ENCODE results near the gene ECE1. TPM values are rescaled to one million over a fixed set of nuclear protein-coding genes. Genes with fewer than 3 reads are reported as not detected.

Gene ECE1
- total and polyA plus RNA-seq, 9 of the 15 experiments (the other 6 are each of a cell fraction or from before 2014, with no cell fraction given) = 0.56 to 34.8 (median 11.0) TPM

DNA sequence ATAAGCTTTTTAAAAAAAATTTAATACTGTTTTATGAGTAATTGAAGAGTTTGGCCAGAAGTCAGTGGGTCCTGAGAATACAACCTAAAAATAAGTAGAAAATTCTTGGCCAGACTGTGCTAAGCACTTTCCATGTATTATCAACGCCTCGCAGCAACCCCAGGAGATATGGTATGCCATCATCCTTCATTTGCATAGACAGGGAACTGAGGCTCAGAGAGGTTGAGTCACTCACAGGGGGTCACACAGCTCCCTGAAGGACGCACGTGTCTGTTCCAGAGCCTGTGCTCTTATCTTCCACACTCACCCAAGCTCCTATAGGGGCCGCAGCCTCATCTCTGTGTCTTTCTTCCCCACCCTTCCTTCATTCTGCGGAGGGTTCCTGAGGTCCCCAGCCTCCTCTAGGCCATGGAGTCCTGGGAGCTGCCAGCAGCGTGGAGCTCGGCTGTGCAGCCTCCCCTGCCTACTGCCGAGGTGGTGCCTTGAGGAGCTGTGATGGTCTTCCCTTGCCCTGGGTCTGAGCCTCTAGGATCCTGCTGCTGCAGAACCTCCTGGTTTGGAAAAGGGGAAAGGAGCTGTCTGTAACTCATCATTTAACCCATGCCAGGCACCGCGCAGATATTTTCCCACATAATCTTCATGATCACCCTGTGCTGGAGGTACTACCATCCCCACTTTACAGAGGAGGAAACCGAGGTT is 30.3 kb upstream of the ECE1 start (continued):
- TF ChIP-seq SP2 (IDR thresholded peaks at IDR 0.05; ENCODE audit: extremely low read depth, low read depth, low read length, poor library complexity, severe bottlenecking) (no peak), ZC3H11A (IDR thresholded peaks at IDR 0.05; ENCODE audit: low read depth, low read length) (no peak), KDM1A (IDR thresholded peaks at IDR 0.05) (no peak), ADNP (tag; IDR thresholded peaks at IDR 0.05) (peak; percentile 88), ZNF121 (CRISPR knock-in tag; conservative IDR thresholded peaks at IDR 0.05) (no peak), BRD9 (IDR thresholded peaks at IDR 0.05; ENCODE audit: low read depth, partially characterized antibody) (peak; percentile 90), RBM25 (IDR thresholded peaks at IDR 0.05; ENCODE audit: low read depth, low read length, severe bottlenecking) (peak; percentile 99), BHLHE40 (IDR thresholded peaks at IDR 0.05; ENCODE audit: low read length) (peak; percentile 88)
- TF ChIP-seq, protein P1, sequence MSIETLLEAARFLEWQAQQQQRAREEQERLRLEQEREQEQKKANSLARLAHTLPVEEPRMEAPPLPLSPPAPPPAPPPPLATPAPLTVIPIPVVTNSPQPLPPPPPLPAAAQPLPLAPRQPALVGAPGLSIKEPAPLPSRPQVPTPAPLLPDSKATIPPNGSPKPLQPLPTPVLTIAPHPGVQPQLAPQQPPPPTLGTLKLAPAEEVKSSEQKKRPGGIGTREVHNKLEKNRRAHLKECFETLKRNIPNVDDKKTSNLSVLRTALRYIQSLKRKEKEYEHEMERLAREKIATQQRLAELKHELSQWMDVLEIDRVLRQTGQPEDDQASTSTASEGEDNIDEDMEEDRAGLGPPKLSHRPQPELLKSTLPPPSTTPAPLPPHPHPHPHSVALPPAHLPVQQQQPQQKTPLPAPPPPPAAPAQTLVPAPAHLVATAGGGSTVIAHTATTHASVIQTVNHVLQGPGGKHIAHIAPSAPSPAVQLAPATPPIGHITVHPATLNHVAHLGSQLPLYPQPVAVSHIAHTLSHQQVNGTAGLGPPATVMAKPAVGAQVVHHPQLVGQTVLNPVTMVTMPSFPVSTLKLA (conservative IDR thresholded peaks at IDR 0.05) = peak; percentile 56 to 60
- TF ChIP-seq, protein P2, sequence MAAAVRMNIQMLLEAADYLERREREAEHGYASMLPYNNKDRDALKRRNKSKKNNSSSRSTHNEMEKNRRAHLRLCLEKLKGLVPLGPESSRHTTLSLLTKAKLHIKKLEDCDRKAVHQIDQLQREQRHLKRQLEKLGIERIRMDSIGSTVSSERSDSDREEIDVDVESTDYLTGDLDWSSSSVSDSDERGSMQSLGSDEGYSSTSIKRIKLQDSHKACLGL (CRISPR knock-in tag; IDR thresholded peaks at IDR 0.05; ENCODE audit: borderline replicate concordance, poor library complexity, severe bottlenecking) = no peak
- TF ChIP-seq, protein P3, sequence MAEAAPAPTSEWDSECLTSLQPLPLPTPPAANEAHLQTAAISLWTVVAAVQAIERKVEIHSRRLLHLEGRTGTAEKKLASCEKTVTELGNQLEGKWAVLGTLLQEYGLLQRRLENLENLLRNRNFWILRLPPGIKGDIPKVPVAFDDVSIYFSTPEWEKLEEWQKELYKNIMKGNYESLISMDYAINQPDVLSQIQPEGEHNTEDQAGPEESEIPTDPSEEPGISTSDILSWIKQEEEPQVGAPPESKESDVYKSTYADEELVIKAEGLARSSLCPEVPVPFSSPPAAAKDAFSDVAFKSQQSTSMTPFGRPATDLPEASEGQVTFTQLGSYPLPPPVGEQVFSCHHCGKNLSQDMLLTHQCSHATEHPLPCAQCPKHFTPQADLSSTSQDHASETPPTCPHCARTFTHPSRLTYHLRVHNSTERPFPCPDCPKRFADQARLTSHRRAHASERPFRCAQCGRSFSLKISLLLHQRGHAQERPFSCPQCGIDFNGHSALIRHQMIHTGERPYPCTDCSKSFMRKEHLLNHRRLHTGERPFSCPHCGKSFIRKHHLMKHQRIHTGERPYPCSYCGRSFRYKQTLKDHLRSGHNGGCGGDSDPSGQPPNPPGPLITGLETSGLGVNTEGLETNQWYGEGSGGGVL (CRISPR knock-in tag; IDR thresholded peaks at IDR 0.05) = no peak
- TF ChIP-seq, protein P4, sequence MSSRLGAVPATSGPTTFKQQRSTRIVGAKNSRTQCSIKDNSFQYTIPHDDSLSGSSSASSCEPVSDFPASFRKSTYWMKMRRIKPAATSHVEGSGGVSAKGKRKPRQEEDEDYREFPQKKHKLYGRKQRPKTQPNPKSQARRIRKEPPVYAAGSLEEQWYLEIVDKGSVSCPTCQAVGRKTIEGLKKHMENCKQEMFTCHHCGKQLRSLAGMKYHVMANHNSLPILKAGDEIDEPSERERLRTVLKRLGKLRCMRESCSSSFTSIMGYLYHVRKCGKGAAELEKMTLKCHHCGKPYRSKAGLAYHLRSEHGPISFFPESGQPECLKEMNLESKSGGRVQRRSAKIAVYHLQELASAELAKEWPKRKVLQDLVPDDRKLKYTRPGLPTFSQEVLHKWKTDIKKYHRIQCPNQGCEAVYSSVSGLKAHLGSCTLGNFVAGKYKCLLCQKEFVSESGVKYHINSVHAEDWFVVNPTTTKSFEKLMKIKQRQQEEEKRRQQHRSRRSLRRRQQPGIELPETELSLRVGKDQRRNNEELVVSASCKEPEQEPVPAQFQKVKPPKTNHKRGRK (tag; IDR thresholded peaks at IDR 0.05) = no peak
- TF ChIP-seq, protein P5, sequence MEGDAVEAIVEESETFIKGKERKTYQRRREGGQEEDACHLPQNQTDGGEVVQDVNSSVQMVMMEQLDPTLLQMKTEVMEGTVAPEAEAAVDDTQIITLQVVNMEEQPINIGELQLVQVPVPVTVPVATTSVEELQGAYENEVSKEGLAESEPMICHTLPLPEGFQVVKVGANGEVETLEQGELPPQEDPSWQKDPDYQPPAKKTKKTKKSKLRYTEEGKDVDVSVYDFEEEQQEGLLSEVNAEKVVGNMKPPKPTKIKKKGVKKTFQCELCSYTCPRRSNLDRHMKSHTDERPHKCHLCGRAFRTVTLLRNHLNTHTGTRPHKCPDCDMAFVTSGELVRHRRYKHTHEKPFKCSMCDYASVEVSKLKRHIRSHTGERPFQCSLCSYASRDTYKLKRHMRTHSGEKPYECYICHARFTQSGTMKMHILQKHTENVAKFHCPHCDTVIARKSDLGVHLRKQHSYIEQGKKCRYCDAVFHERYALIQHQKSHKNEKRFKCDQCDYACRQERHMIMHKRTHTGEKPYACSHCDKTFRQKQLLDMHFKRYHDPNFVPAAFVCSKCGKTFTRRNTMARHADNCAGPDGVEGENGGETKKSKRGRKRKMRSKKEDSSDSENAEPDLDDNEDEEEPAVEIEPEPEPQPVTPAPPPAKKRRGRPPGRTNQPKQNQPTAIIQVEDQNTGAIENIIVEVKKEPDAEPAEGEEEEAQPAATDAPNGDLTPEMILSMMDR (IDR thresholded peaks at IDR 0.05 in 2 of 3, conservative IDR thresholded peaks at IDR 0.05 in 1 of 3; ENCODE audit: insufficient read depth in 2 of 3, low read depth in 1 of 3, low read length in 3 of 3) = 0 out of 6 replicates have a peak, but pooled peaks of 1 of the 3 experiments have one; percentile 7
- TF ChIP-seq, protein P6, sequence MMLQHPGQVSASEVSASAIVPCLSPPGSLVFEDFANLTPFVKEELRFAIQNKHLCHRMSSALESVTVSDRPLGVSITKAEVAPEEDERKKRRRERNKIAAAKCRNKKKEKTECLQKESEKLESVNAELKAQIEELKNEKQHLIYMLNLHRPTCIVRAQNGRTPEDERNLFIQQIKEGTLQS (IDR thresholded peaks at IDR 0.05) = peak; percentile 43; the same call in 1 of the 2 replicates
- TF ChIP-seq, protein P6 (CRISPR knock-in tag; conservative IDR thresholded peaks at IDR 0.05) = no peak
